BJ (cell line): ENCODE measurements around the gene ALDH1L1. TPM values are rescaled to one million over a fixed set of nuclear protein-coding genes. Genes with fewer than 3 reads are reported as not detected.

Experiments used
- CTCF ChIA-PET: fragments of 350-600 bp; formaldehyde crosslinking; extraction: SDS; loops from one replicate; lab custom pipeline; 2021; ENCODE audit warnings: antibody characterized with exemption, inconsistent platforms; lab: Yijun Ruan, JAX
- POLR2A ChIA-PET: fragments of 300-600 bp; sonication (Branson Sonifier 250); formaldehyde crosslinking; extraction: SDS; loops from one replicate; lab custom pipeline; 2021; ENCODE audit warnings: antibody characterized with exemption; lab: Charles Lee
- DNase-seq: peaks from one replicate; pipeline ENCODE4 v3.0.0-alpha.2; 2011; ENCODE audit warnings: low read depth
- H3K27me3 ChIP-seq: 2 replicates; pipeline ENCODE4 v1.6.0; 2011; ENCODE audit warnings: low read length; ENCODE audit not compliant: control insufficient read depth, insufficient read depth
- H3K36me3 ChIP-seq: 2 replicates; pipeline ENCODE4 v1.5.1; 2011; ENCODE audit warnings: low read length; ENCODE audit not compliant: control insufficient read depth, insufficient read depth
- H3K4me3 ChIP-seq: 2 replicates; pipeline ENCODE4 v1.5.1; 2011; ENCODE audit warnings: low read depth, mild to moderate bottlenecking, control low read depth, low read length
- CTCF ChIP-seq: IDR thresholded peaks from 2 replicates; pipeline ENCODE4 v1.5.1; 2011; ENCODE audit warnings: low read depth, mild to moderate bottlenecking, control low read depth, inconsistent platforms, low read length, moderate library complexity; ENCODE audit not compliant: insufficient read depth
- polyA plus RNA-seq: library from polyadenylated mRNA; depleted of rRNA; stranded (reverse); fragments of >200 nt; gene quantifications from 2 replicates; pipeline ENCODE4 v1.2.3, GENCODE V29; 2011

The ALDH1L1 gene
- polyA plus RNA-seq, 1 experiment: 0.37 TPM

- Histone ChIP-seq H3K36me3 (no peaks in the 10 kb centered on the region), H3K27me3 (no peaks in the 10 kb centered on the region), H3K4me3 (no peak overlapping the region)
- no peak for TF ChIP-seq CTCF
- ChIA-PET CTCF (interaction anchor here (0.6 to 2.3 kb wide), 5 partner anchors 10 to 30 kb away, joined by 3 to 7 read pairs (median 3); no protein-coding TSS in a partner anchor), POLR2A (no interaction called here)
- no peak for DNase-seq
Measured at GRCh38 chr3:126103121-126104027, 77.0 kb downstream of the ALDH1L1 start.

GRCh38 chr3:126102530-126102951 is 77.8 kb downstream of the ALDH1L1 start:
- Histone ChIP-seq H3K36me3 (no peaks in the 10 kb centered on the region), H3K4me3 (no peak overlapping the region), H3K27me3 (no peaks in the 10 kb centered on the region)
- DNase-seq: no peak
- CTCF ChIA-PET: interaction anchor here (0.6 to 2.3 kb wide), 5 partner anchors 11 to 810 kb away, joined by 3 to 7 read pairs (median 3); no protein-coding TSS in a partner anchor
- TF ChIP-seq CTCF: no peak
- POLR2A ChIA-PET: no interaction called here

- no peak for TF ChIP-seq CTCF
- H3K27me3 ChIP-seq: no peaks in the 10 kb centered on the region
- ChIA-PET CTCF (interaction anchor here (0.6 to 2.3 kb wide), 4 partner anchors 23 to 809 kb away, joined by 3 to 7 read pairs (median 4); no protein-coding TSS in a partner anchor), POLR2A (interaction anchor here (0.5 kb wide), 1 partner anchor 290 kb away, joined by 3 read pairs; no protein-coding TSS in a partner anchor)
- H3K4me3 ChIP-seq: no peak overlapping the region
- H3K36me3 ChIP-seq: no peaks in the 10 kb centered on the region
- no peak for DNase-seq
Measured at GRCh38 chr3:126102011-126102410, 78.4 kb downstream of the ALDH1L1 start.

- H3K27me3 ChIP-seq: no peaks in the 10 kb centered on the region
- POLR2A ChIA-PET: interaction anchor here (0.5 kb wide), 1 partner anchor 291 kb away, joined by 3 read pairs; no protein-coding TSS in a partner anchor
- CTCF ChIA-PET: interaction anchor here (1.5 kb wide), 1 partner anchor 22 kb away, joined by 3 read pairs; no protein-coding TSS in a partner anchor
- no peak overlapping the region for H3K4me3 ChIP-seq
- no peak for TF ChIP-seq CTCF
- DNase-seq: no peak
- H3K36me3 ChIP-seq: no peaks in the 10 kb centered on the region
Measured at GRCh38 chr3:126101521-126101982, 78.8 kb downstream of the ALDH1L1 start.

GRCh38 chr3:126100634-126101301 is 79.6 kb downstream of the ALDH1L1 start:
- peak; percentile 49 for DNase-seq
- Histone ChIP-seq H3K36me3 (no peaks in the 10 kb centered on the region), H3K4me3 (no peak overlapping the region), H3K27me3 (no peaks in the 10 kb centered on the region)
- ChIA-PET CTCF (no interaction called here), POLR2A (no interaction called here)
- TF ChIP-seq CTCF: no peak
